ENCODE results near the gene CYP1B1. TPM values are rescaled to one million over a fixed set of nuclear protein-coding genes. Genes with fewer than 3 reads are reported as not detected.
A peak's percentile ranks its signal among the peaks of the same experiment; 100 is the strongest.

Gene CYP1B1
- total and polyA plus RNA-seq, 3 experiments from 2014 or later: 19.4 TPM; not detected in 1

DNA sequence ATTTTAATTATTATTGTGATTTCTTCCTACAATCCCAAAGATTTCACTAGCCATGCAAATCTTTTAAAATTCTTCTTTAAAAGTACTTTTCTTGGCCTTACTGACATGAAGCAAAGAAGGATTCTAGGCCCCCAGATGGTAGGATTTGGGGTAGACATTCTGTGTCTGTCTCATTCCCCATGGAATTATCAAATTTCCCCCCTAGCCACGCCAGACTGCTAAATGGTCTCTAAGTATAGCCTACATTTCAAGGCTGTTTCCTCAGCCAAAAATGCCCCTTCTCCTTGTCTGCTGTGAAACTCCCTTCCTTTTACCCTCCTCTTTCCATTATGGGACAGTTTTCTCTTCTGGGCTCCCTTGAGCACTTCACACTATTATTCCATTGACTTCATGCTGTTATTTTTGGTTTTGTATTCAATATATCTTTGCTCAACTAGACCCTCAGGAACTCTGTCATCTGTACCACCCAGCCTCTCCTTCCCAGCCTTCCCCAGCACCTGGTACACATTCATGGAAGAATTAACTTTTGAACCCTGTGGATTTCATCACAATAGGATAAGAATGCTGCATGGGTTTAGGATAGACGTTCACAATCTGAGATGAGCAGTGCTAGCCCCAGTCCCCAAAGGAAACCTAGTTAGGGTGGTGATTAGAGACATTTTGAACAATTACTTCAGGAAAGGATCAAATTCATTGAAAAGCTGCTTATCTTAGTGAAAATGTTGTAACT is 21.5 kb upstream of the CYP1B1 start:
- no peak overlapping the region for H3K27ac ChIP-seq (ENCODE audit: low read depth, low read length)
- H3K27me3 ChIP-seq (ENCODE audit: insufficient read depth, low read length, poor library complexity, severe bottlenecking): peaks cover 28% of the 10 kb centered on the region

DNA sequence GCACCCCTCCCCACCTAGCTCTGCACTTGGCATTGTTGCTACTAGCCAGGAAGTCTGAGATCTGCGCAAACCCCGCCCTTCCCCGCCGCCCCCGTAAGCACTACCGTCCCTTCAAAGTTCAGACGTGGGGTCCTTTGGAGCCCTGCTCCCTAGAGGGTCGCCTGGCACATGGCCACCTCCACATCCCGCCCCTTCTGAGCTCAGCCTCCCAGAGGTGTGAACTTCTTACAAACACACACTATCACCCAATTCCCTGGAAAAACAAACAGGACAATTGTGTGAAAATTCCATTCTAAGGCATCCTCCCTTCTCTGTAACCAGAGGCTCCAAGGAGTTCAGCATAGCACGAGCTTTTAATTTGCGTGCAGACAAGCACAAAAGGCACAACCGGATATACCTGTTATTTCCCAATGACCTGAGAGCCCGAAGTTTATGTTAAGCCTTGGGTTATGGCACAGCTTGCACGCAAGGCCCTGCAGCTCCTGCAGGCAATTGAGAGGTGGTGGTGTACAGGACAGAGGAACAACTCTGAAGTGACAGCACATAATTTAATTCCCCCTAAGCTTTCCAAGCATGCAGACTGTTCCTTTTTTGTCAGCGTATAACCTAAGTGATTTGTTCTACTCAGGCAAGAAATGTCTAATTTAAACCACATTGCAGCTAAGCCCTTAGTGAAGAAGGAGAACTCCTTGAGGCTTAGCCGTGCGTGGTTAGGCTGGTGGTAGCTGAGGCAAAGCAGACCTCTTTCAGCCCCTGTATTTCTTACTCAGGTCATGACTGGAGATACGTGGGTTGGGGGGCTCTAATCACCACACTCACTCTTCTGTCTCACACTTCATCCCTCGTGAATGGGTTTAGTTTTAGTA is 20.3 kb upstream of the CYP1B1 start:
- H3K27me3 Mint-ChIP-seq: peaks cover 15 to 85% of the 10 kb centered on the region in 2 donors
- H3K4me1 Mint-ChIP-seq: peaks cover 4 to 14% (median 7%) of the 10 kb centered on the region in 3 donors
- Histone ChIP-seq H3K9me3 (ENCODE audit: low read length) (no peaks in the 10 kb centered on the region), H3K27me3 (ENCODE audit: insufficient read depth, low read length, poor library complexity, severe bottlenecking) (peaks cover 28% of the 10 kb centered on the region), H3K4me3 (ENCODE audit: low read length) (no peak overlapping the region), H3K27ac (ENCODE audit: low read depth, low read length) (no peak overlapping the region), H3K36me3 (ENCODE audit: insufficient read depth, low read length) (no peaks in the 10 kb centered on the region), H3K4me1 (ENCODE audit: insufficient read depth, low read length) (no peaks in the 10 kb centered on the region)
- POLR2A ChIA-PET: no interaction called here
- H3K4me3 Mint-ChIP-seq: no peak overlapping the region
- peak overlapping the region in 1 of 8 donors; percentile 11 for H3K27ac Mint-ChIP-seq
- no peaks in the 10 kb centered on the region for H3K36me3 Mint-ChIP-seq
- peaks cover 0 to 2% (median 0%) of the 10 kb centered on the region in 5 donors for H3K9me3 Mint-ChIP-seq
- CTCF ChIA-PET: no interaction called here
- no peak for DNase-seq

More for the DNA sequence above, 21.5 kb upstream of the CYP1B1 start:
- Histone ChIP-seq H3K36me3 (ENCODE audit: insufficient read depth, low read length) (no peaks in the 10 kb centered on the region), H3K4me1 (ENCODE audit: insufficient read depth, low read length) (no peaks in the 10 kb centered on the region), H3K4me3 (ENCODE audit: low read length) (no peak overlapping the region), H3K9me3 (ENCODE audit: low read length) (no peaks in the 10 kb centered on the region)
- Mint-ChIP-seq H3K4me1 (peaks cover 4 to 14% (median 7%) of the 10 kb centered on the region in 3 donors), H3K9me3 (peaks cover 0 to 2% (median 0%) of the 10 kb centered on the region in 5 donors), H3K4me3 (no peak overlapping the region), H3K27me3 (peaks cover 19 to 86% of the 10 kb centered on the region in 2 donors), H3K27ac (no peak overlapping the region), H3K36me3 (no peaks in the 10 kb centered on the region)
- DNase-seq: no peak
- CTCF ChIA-PET: no interaction called here
- POLR2A ChIA-PET: no interaction called here

- H3K4me1 ChIP-seq (ENCODE audit: insufficient read depth, low read length): no peaks in the 10 kb centered on the region
- POLR2A ChIA-PET: no interaction called here
Observed at GRCh38 chr2:38095079-38095995, 19.4 kb upstream of the CYP1B1 start.

GRCh38 chr2:38093527-38094165 is 17.7 kb upstream of the CYP1B1 start:
- POLR2A ChIA-PET: no interaction called here
- Histone ChIP-seq H3K27ac (ENCODE audit: low read depth, low read length) (no peak overlapping the region), H3K27me3 (ENCODE audit: insufficient read depth, low read length, poor library complexity, severe bottlenecking) (peaks cover 20% of the 10 kb centered on the region), H3K36me3 (ENCODE audit: insufficient read depth, low read length) (no peaks in the 10 kb centered on the region), H3K9me3 (ENCODE audit: low read length) (no peaks in the 10 kb centered on the region), H3K4me1 (ENCODE audit: insufficient read depth, low read length) (no peaks in the 10 kb centered on the region), H3K4me3 (ENCODE audit: low read length) (no peak overlapping the region)
- no peak overlapping the region for H3K4me3 Mint-ChIP-seq
- H3K4me1 Mint-ChIP-seq: peaks cover 4 to 11% (median 7%) of the 10 kb centered on the region in 3 donors
- H3K36me3 Mint-ChIP-seq: no peaks in the 10 kb centered on the region
- no peak overlapping the region for H3K27ac Mint-ChIP-seq
- H3K9me3 Mint-ChIP-seq: no peaks in the 10 kb centered on the region
- H3K27me3 Mint-ChIP-seq: peaks cover 7 to 81% of the 10 kb centered on the region in 2 donors
- CTCF ChIA-PET: no interaction called here
- no peak for DNase-seq

More at GRCh38 chr2:38095079-38095995, 19.4 kb upstream of the CYP1B1 start:
- Mint-ChIP-seq H3K4me1 (peaks cover 4 to 14% (median 7%) of the 10 kb centered on the region in 3 donors), H3K27me3 (peaks cover 13 to 83% of the 10 kb centered on the region in 2 donors), H3K4me3 (no peak overlapping the region), H3K36me3 (no peaks in the 10 kb centered on the region), H3K9me3 (no peaks in the 10 kb centered on the region), H3K27ac (no peak overlapping the region)
- Histone ChIP-seq H3K9me3 (ENCODE audit: low read length) (no peaks in the 10 kb centered on the region), H3K36me3 (ENCODE audit: insufficient read depth, low read length) (no peaks in the 10 kb centered on the region), H3K27me3 (ENCODE audit: insufficient read depth, low read length, poor library complexity, severe bottlenecking) (peaks cover 25% of the 10 kb centered on the region), H3K4me3 (ENCODE audit: low read length) (no peak overlapping the region), H3K27ac (ENCODE audit: low read depth, low read length) (no peak overlapping the region)
- DNase-seq: no peak
- CTCF ChIA-PET: no interaction called here

GRCh38 chr2:38092196-38092902 is 16.4 kb upstream of the CYP1B1 start:
- Mint-ChIP-seq H3K4me3 (no peak overlapping the region), H3K27me3 (peaks cover 13 to 73% of the 10 kb centered on the region in 2 donors), H3K9me3 (no peaks in the 10 kb centered on the region), H3K4me1 (peaks cover 0 to 5% (median 0%) of the 10 kb centered on the region in 3 donors), H3K27ac (no peak overlapping the region), H3K36me3 (no peaks in the 10 kb centered on the region)
- Histone ChIP-seq H3K4me3 (ENCODE audit: low read length) (no peak overlapping the region), H3K36me3 (ENCODE audit: insufficient read depth, low read length) (no peaks in the 10 kb centered on the region), H3K9me3 (ENCODE audit: low read length) (no peaks in the 10 kb centered on the region), H3K4me1 (ENCODE audit: insufficient read depth, low read length) (no peaks in the 10 kb centered on the region), H3K27ac (ENCODE audit: low read depth, low read length) (no peak overlapping the region), H3K27me3 (ENCODE audit: insufficient read depth, low read length, poor library complexity, severe bottlenecking) (peaks cover 7% of the 10 kb centered on the region)
- CTCF ChIA-PET: no interaction called here
- no peak for DNase-seq
- POLR2A ChIA-PET: no interaction called here

- Histone ChIP-seq H3K27ac (ENCODE audit: low read depth, low read length) (no peak overlapping the region), H3K4me1 (ENCODE audit: insufficient read depth, low read length) (no peaks in the 10 kb centered on the region), H3K27me3 (ENCODE audit: insufficient read depth, low read length, poor library complexity, severe bottlenecking) (peaks cover 5% of the 10 kb centered on the region), H3K36me3 (ENCODE audit: insufficient read depth, low read length) (no peaks in the 10 kb centered on the region), H3K4me3 (ENCODE audit: low read length) (no peak overlapping the region), H3K9me3 (ENCODE audit: low read length) (no peaks in the 10 kb centered on the region)
- H3K27me3 Mint-ChIP-seq: peaks cover 16 to 67% of the 10 kb centered on the region in 2 donors
- DNase-seq: no peak
- no peaks in the 10 kb centered on the region for H3K36me3 Mint-ChIP-seq
- H3K9me3 Mint-ChIP-seq: no peaks in the 10 kb centered on the region
- peaks cover 0 to 5% (median 0%) of the 10 kb centered on the region in 3 donors for H3K4me1 Mint-ChIP-seq
- H3K4me3 Mint-ChIP-seq: no peak overlapping the region
- CTCF ChIA-PET: no interaction called here
- no peak overlapping the region for H3K27ac Mint-ChIP-seq
- POLR2A ChIA-PET: no interaction called here
Observed at GRCh38 chr2:38091760-38092159, 15.8 kb upstream of the CYP1B1 start.

- Mint-ChIP-seq H3K4me3 (no peak overlapping the region), H3K36me3 (no peaks in the 10 kb centered on the region), H3K4me1 (no peaks in the 10 kb centered on the region), H3K9me3 (no peaks in the 10 kb centered on the region), H3K27me3 (peaks cover 18 to 63% of the 10 kb centered on the region in 2 donors), H3K27ac (no peak overlapping the region)
- ChIA-PET CTCF (no interaction called here), POLR2A (no interaction called here)
- Histone ChIP-seq H3K27me3 (ENCODE audit: insufficient read depth, low read length, poor library complexity, severe bottlenecking) (peaks cover 5% of the 10 kb centered on the region), H3K4me3 (ENCODE audit: low read length) (no peak overlapping the region), H3K27ac (ENCODE audit: low read depth, low read length) (no peak overlapping the region), H3K9me3 (ENCODE audit: low read length) (no peaks in the 10 kb centered on the region), H3K36me3 (ENCODE audit: insufficient read depth, low read length) (no peaks in the 10 kb centered on the region), H3K4me1 (ENCODE audit: insufficient read depth, low read length) (no peaks in the 10 kb centered on the region)
- no peak for DNase-seq
Observed at GRCh38 chr2:38090928-38091327, 15.0 kb upstream of the CYP1B1 start.

Data from CD8-positive, alpha-beta memory T cell (primary cell).